NCI-H1092 treated with DMSO at 0.1 percent for 48 hours (cell line): ENCODE data around the gene CLDND2.

ENCODE experiments used
- DNase-seq: peaks from one replicate; lab custom pipeline; 2025; lab: John Stamatoyannopoulos, UW

The CLDND2 gene

GRCh38 chr19:51330366-51330765 is 38.4 kb downstream of the CLDND2 start:
- no peak for DNase-seq

DNA sequence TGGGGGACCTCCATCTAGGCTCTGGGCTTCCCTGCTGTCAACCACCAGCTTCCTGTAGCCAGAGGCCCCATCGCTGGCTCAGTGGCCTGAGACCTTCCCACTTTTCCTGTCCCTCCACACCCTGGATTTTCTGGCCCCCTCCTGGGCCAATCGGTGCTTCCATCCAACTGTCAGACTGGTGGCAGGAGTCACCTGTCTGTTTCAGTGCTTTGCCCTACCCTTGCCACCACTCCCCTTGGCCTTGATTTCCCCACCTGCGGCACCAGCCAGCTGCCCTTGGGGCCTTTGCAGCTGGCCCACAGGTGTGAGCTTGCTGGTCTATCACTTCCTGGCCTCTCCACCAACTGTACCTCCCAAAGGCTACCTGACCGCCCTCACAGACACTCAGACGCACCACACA is 39.4 kb downstream of the CLDND2 start:
- no peak for DNase-seq

DNA sequence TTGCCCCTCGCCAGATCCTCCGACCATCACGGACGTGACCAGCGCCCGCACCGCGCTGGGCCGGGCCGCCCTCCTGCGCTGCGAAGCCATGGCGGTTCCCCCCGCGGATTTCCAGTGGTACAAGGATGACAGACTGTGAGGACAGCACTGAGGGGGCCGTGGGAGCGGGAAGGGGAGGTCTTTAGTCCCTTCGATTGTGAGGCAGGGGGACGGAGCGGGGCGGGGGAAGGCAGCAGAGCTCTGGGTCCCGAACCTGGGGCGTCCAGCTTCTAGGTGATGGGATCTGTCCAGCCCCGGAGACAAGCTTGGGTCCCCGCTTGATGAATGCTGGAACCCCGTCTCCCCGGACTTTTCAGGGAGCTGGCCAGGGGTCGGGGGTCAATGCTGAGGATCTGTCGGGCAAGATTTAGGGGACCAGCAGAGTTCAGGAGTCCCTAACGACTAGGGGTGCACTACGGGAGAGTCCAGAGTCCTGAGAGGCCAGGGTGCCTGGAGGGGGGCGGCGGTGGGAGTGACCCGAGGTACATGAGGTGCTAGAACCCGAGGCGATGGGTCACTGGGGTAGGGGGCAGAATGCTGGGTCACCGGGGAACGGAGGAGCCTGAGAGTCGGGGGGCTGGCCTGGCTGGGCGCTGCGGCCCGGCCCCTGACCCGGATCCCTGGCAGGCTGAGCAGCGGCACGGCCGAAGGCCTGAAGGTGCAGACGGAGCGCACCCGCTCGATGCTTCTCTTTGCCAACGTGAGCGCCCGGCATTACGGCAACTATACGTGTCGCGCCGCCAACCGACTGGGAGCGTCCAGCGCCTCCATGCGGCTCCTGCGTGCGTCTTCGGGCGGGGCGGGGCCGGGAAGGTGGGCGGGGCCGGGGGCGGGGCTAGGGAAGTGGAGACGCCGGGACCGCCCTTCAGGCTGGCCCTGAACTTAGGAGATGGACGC is 41.5 kb downstream of the CLDND2 start:
- no peak for DNase-seq

DNA sequence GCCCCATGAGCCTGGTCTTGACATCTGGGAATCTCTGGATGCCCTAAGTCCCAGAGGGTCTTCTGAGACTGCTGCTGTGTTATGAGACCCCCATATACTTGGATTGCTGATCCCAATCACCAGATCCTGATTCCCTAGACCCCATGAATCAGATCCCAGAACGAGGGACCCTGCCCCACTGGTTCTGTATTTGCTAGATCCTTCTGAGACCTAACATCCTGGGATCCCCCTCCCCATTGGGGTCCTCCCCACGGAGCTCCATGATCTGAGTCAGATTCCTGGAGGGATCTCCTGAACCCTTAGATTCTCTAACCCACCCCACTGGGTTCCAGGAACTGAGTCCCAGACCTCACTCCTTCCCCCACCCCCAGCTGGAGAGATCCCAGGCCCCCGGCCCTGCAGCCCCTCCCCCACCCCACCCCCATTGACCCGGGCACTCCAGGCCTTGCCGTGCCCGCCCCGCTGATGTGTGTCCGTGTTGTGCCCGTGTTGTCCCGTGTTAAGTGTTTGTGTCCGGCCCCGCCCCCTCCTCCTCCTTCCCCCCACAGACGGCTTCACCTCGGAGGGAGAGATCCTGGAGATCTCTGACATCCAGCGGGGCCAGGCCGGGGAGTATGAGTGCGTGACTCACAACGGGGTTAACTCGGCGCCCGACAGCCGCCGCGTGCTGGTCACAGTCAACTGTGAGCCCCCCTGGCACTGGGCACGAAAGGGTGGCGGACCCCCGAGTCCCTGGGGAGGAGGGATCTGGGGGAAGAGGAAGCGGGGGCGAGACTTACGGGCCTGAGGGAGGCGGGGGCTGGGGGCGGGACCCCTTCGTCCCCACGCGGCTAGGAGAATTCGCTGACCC is 42.4 kb downstream of the CLDND2 start:
- DNase-seq = no peak

DNA sequence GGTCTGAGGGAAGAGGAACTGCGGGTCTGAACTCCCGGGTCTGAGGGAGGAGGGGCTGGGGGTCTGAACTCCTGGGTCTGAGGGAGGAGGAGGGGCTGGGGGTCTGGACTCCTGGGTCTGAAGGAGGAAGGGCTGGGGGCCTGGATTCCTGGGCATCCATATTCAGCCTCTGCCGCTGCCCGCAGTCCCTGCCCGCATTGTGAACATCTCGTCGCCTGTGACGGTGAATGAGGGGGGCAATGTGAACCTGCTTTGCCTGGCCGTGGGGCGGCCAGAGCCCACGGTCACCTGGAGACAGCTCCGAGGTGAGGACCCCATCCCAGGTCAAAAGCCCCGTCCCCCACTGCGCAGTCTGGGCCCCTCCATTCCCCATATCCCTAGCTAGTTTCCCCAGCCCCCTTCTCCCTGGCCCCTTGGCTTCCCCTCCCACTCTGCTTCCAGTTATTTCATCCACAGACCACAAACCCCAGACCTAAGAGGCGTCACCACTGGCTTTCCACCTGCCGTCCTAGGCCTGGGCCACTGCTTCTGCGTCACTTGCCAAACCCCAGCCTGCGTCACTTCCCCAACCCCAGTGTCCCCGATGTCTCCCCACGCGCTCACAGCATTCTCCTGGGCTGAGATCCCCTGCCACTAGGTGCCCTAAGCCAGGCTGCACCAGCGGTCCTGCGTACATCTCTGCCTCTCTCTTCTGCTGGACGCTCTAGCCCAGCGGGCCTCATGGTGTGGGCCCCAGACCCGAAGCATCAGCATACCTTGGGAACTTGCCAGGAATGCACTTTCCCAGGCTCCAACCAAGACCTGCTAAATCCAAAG is 43.4 kb downstream of the CLDND2 start:
- no peak for DNase-seq

GRCh38 chr19:51324167-51324481 is 44.7 kb downstream of the CLDND2 start:
- DNase-seq = no peak

GRCh38 chr19:51323481-51324166 is 45.2 kb downstream of the CLDND2 start:
- no peak for DNase-seq

GRCh38 chr19:51321799-51322198 is 47.0 kb downstream of the CLDND2 start:
- DNase-seq = no peak

DNA sequence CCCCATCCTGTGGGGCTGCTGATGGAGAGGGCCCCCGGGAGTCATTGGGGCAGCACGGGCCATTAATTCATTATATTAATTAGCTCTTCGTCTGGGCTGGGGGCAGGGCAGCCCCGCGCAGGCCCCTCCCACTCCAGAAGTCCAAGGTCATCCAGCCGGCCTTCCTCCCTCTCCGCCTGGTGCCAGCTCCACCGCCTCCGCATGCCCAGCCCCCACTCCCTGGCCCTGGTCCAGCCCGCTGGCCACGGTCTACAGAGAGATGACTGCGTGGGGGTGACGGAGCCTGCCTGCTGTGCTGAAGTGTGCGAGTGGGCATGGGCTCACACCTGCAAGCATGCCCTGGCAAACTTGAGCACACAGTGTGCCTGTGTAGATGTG is 48.5 kb downstream of the CLDND2 start:
- DNase-seq = no peak

DNA sequence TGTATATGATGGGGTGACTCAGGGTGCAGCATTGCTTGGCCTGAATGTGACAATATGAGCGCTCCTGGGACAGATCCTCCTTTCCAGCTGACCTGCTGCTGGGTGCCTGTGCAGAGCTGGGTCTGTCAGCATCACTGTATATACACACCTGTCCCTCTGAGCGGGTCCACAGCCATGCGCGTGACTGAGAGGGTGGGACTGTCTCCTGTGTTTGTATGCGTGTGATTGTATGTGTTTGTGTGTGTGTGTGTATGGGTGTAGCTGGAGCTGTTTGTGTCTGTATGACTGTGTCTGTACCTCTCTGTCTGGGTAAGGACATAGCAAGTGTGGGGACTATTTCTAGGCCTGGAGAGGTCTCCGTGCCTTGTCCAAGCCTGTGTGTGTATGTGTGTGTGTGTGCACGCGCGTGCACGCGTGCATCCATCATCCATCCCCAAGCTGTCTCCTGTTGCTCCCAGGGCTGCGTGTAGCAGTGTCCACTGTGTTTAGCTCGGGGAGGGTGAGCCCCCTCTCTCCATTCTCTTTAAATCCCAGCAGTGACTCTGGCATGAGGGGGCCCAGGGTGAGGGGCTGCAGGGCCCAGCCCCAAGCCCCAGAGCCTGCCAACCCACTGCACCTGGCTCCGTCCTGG is 49.0 kb downstream of the CLDND2 start:
- no peak for DNase-seq

DNA sequence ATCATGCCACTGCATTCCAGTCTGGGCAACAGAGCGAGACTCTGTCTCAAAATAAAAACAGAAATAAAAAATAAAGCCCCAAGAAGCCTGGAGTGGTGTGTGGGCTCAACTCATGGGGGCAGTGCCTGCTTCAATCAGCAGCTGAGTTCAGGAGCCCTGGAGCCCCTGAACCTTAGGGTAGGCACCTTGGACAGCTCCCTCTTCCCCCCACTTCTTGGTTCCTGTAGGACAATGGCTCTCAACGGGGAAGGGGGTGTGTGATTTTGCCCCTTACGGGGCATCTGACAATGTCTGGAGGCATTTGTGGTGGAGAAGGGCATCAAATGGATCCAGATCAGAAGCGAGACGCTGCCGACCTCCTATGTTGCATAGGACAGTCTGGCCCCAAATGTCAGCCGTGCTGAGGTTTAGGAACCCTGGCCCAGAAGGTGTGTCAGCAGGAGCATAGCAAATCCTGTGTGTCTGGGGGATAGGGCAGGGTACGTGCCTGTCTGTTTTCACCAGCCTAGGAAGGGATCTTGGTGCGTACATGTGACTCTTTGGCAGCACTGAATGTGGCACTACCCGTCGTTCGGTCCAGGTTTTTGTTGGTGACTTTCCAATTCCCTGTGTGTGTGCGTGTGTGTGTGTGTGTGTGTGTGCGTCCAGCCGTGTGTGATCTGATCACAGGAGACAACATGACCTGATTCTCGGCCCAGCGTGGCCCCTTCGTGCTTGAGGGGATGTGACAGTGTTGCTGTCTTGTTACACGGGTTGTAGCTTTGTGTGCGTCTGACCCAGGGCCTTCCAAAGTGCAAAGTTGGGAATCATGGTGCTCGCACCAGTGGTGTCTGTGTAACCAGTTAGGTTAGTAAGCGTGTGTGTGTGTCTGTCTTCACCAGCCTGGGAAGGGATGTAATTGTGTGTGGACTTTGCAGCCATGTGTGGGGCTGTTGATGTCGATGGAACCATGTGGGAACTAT is 49.8 kb downstream of the CLDND2 start:
- no peak for DNase-seq

DNA sequence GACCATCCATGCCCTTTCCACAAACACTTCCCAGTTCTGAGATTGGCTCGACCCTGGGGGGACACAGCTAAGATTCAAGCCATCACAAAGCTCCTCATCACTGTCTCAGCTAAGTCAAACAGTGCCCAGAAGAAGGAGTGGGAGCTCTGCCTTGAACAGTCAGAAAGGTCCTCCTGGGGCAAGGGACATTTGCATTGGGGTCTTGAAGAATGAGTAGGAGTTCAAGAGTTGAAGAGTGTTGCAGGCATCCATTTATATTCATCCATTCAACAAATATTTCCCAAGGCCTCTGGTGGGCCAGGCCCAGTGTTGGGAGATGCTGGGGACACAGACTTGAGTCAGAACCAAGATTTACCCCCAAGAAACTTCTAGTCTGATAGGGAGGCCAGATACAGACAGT is 50.8 kb downstream of the CLDND2 start:
- no peak for DNase-seq

- no peak for DNase-seq
Observed at GRCh38 chr19:51317376-51317775, 51.4 kb downstream of the CLDND2 start.
